HCT116 (cell line): ENCODE data around the gene CAB39L. TPM values are rescaled to one million over a fixed set of nuclear protein-coding genes. Genes with fewer than 3 reads are reported as not detected.

Experiments used
- ATAC-seq: fragments of 200-7000 bp; cut with Tn5 transposase; 2 replicates; pipeline ENCODE4 v1.9.1; 2020; ENCODE audit warnings: mild to moderate bottlenecking, moderate library complexity
- BruUV-seq: library from RNA; stranded (reverse); fragments of 400-500 nt; replicated peaks from 2 replicates; lab custom pipeline; 2021; lab: Mats Ljungman, UMichigan
- CTCF ChIA-PET: fragments of 300-600 bp; sonication (Branson Sonifier 250); formaldehyde crosslinking; loops from one replicate; lab custom pipeline; 2021; ENCODE audit warnings: antibody characterized with exemption; lab: Charles Lee
- POLR2A ChIA-PET: fragments of 300-600, 350-600 bp; sonication (Branson Sonifier 250); formaldehyde crosslinking; loops from one replicate; lab custom pipeline; 2021; ENCODE audit warnings: antibody characterized with exemption; lab: Charles Lee
- RAD21 ChIA-PET, 2 experiments: fragments of 300-600 bp; sonication (Branson Sonifier 250); formaldehyde crosslinking; loops; one replicate each; lab custom pipeline; 2023; ENCODE audit warnings: low total read pairs in 2 of 2; ENCODE audit not compliant: uncharacterized antibody in 2 of 2, unreplicated experiment in 2 of 2, low non-redundant PET in 1 of 2; lab: Charles Lee
- DNase-seq: peaks from one replicate; pipeline ENCODE4 v3.0.0-alpha.2; 2010; ENCODE audit warnings: low read depth, low spot score
- H2AFZ ChIP-seq: fragments of 200-600 bp; shearing (Covaris generic), sonication (generic); 2 replicates; pipeline ENCODE4 v1.6.1; 2017; ENCODE audit warnings: low read depth, mixed run types, mixed read lengths, antibody characterized with exemption, low read length; ENCODE audit not compliant: poor library complexity, severe bottlenecking
- H3K27ac ChIP-seq: 2 replicates; pipeline ENCODE4 v1.5.1; 2012; ENCODE audit warnings: low read depth, low read length
- H3K27me3 ChIP-seq: fragments of 200-600 bp; sonication (generic); 2 replicates; pipeline ENCODE4 v1.6.1; 2016; ENCODE audit warnings: mixed run types, low read length, mixed read lengths; ENCODE audit not compliant: insufficient read depth
- H3K36me3 ChIP-seq, 2 experiments: fragments of 200-500 bp in 1 of 2; fragments of 200-600 bp in 1 of 2; sonication (Bioruptor generic) in 1 of 2; sonication (generic) in 1 of 2; 2 replicates each; pipeline versions ENCODE4 v1.5.1 to v1.6.1; 2014 to 2016; ENCODE audit warnings: low read length in 2 of 2, inconsistent platforms in 1 of 2, mixed read lengths in 1 of 2, mixed run types in 1 of 2; ENCODE audit not compliant: insufficient read depth in 2 of 2, control insufficient read depth in 1 of 2
- H3K4me1 ChIP-seq, 2 experiments: fragments of 200-600 bp in 1 of 2; sonication (generic) in 1 of 2; 2 replicates each; pipeline versions ENCODE4 v1.5.1 to v1.6.1; 2012 to 2017; ENCODE audit warnings: low read length in 2 of 2, inconsistent platforms in 1 of 2, mild to moderate bottlenecking in 1 of 2, mixed read lengths in 1 of 2, mixed run types in 1 of 2, moderate library complexity in 1 of 2; ENCODE audit not compliant: insufficient read depth in 2 of 2, control insufficient read depth in 1 of 2
- H3K4me2 ChIP-seq: fragments of 200-600 bp; sonication (generic); 2 replicates; pipeline ENCODE4 v1.6.1; 2017; ENCODE audit warnings: mixed run types, low read length, mixed read lengths
- H3K4me3 ChIP-seq, 2 experiments: fragments of 200-600 bp in 1 of 2; sonication (generic) in 1 of 2; replicated peaks in 1 of 2; 2 replicates each; pipeline ENCODE4 v1.5.1; 2011 to 2016; ENCODE audit warnings: low read length in 2 of 2, control low read depth in 1 of 2, low read depth in 1 of 2, mild to moderate bottlenecking in 1 of 2, mixed read lengths in 1 of 2, mixed run types in 1 of 2
- H3K79me2 ChIP-seq: fragments of 200-600 bp; sonication (generic); 2 replicates; pipeline ENCODE4 v1.6.1; 2017; ENCODE audit warnings: mild to moderate bottlenecking, mixed run types, low read length, moderate library complexity, mixed read lengths; ENCODE audit not compliant: insufficient read depth
- H3K9ac ChIP-seq: fragments of 200-600 bp; sonication (generic); 2 replicates; pipeline ENCODE4 v1.6.1; 2016; ENCODE audit warnings: low read length, mixed read lengths
- H3K9me2 ChIP-seq: fragments of 200-600 bp; sonication (generic), shearing (Covaris generic); 2 replicates; pipeline ENCODE4 v1.6.1; 2017; ENCODE audit warnings: mixed run types, mild to moderate bottlenecking, moderate library complexity; ENCODE audit not compliant: insufficient read depth
- H3K9me3 ChIP-seq, 2 experiments: fragments of 200-500 bp in 1 of 2; fragments of 200-600 bp in 1 of 2; sonication (Bioruptor generic) in 1 of 2; sonication (generic) in 1 of 2; 2 replicates each; pipeline ENCODE4 v1.6.1; 2014 to 2017; ENCODE audit warnings: low read length in 2 of 2, mixed read lengths in 2 of 2, inconsistent platforms in 1 of 2, low read depth in 1 of 2, mild to moderate bottlenecking in 1 of 2, mixed run types in 1 of 2, moderate library complexity in 1 of 2; ENCODE audit not compliant: control insufficient read depth in 1 of 2, insufficient read depth in 1 of 2
- H4K20me1 ChIP-seq: fragments of 200-600 bp; sonication (generic), shearing (Covaris generic); 2 replicates; pipeline ENCODE4 v1.6.1; 2017; ENCODE audit warnings: mixed run types, mild to moderate bottlenecking, moderate library complexity; ENCODE audit not compliant: insufficient read depth
- ATF3 ChIP-seq: IDR thresholded peaks from 2 replicates; pipeline ENCODE4 v1.6.1; 2012
- CBX3 ChIP-seq: IDR thresholded peaks from 2 replicates; pipeline ENCODE4 v1.6.1; 2012; ENCODE audit warnings: low read depth
- CTCF ChIP-seq, 3 experiments: fragments of 200-600 bp in 1 of 3; sonication (generic) in 1 of 3; IDR thresholded peaks in 2 of 3; conservative IDR thresholded peaks in 1 of 3; 2 replicates each; pipeline ENCODE4 v1.5.1; 2012 to 2017; ENCODE audit warnings: low read depth in 2 of 3, low read length in 2 of 3, antibody characterized with exemption in 1 of 3, borderline replicate concordance in 1 of 3, control low read depth in 1 of 3, mild to moderate bottlenecking in 1 of 3, mixed read lengths in 1 of 3, mixed run types in 1 of 3, moderate library complexity in 1 of 3; ENCODE audit not compliant: insufficient read depth in 1 of 3
- EGR1 ChIP-seq: IDR thresholded peaks from 2 replicates; pipeline ENCODE4 v1.6.1; 2012; ENCODE audit warnings: low read depth
- EZH2phosphoT487 ChIP-seq: fragments of 200-600 bp; IDR thresholded peaks from 2 replicates; pipeline ENCODE4 v1.6.1; 2018; ENCODE audit warnings: antibody characterized with exemption, borderline replicate concordance
- JUND ChIP-seq: IDR thresholded peaks from 2 replicates; pipeline ENCODE4 v1.6.1; 2012
- POLR2A ChIP-seq: IDR thresholded peaks from 2 replicates; pipeline ENCODE4 v1.7.0; 2011; ENCODE audit warnings: borderline replicate concordance; ENCODE audit not compliant: insufficient read depth, insufficient read length; ENCODE audit errors: extremely low read depth
- RAD21 ChIP-seq: IDR thresholded peaks from 2 replicates; pipeline ENCODE4 v1.6.1; 2012; ENCODE audit warnings: low read depth, mild to moderate bottlenecking
- REST ChIP-seq: IDR thresholded peaks from 2 replicates; pipeline ENCODE4 v1.6.1; 2012; ENCODE audit warnings: low read depth
- SIN3A ChIP-seq: IDR thresholded peaks from 2 replicates; pipeline ENCODE4 v1.6.1; 2012; ENCODE audit warnings: low read depth
- SP1 ChIP-seq: IDR thresholded peaks from 2 replicates; pipeline ENCODE4 v1.6.1; 2012; ENCODE audit warnings: low read depth
- TCF7L2 ChIP-seq: IDR thresholded peaks from 2 replicates; pipeline ENCODE4 v1.7.0; 2011; ENCODE audit warnings: borderline replicate concordance, inconsistent platforms; ENCODE audit not compliant: insufficient read depth, insufficient read length; ENCODE audit errors: extremely low read depth
- YY1 ChIP-seq: IDR thresholded peaks from 2 replicates; pipeline ENCODE4 v1.6.1; 2011; ENCODE audit warnings: low read length, low read depth, moderate library complexity, mild to moderate bottlenecking; ENCODE audit not compliant: insufficient replicate concordance; ENCODE audit errors: extremely low read depth
- intact Hi-C: fragments of 100-400 bp; cut with micrococcal nuclease; formaldehyde crosslinking; loops from 2 replicates; pipeline ENCODE4 v1.10.0; 2022
- total RNA-seq: library from RNA; stranded (reverse); gene quantifications from one replicate; pipeline ENCODE4 v1.2.1, GENCODE V29; 2021; ENCODE audit not compliant: unreplicated experiment

CAB39L gene
- total RNA-seq, 1 experiment from 2014 or later, result 6.1 TPM

GRCh38 chr13:49452725-49453457, 9.0 kb upstream of the CAB39L start:
- Histone ChIP-seq H3K9me2 (no peaks in the 10 kb centered on the region), H3K9me3 (no peaks in the 10 kb centered on the region), H3K27ac (no peak overlapping the region), H3K4me3 (no peak overlapping the region), H3K27me3 (no peaks in the 10 kb centered on the region), H3K4me2 (no peak overlapping the region), H4K20me1 (no peaks in the 10 kb centered on the region), H3K4me1 (no peaks in the 10 kb centered on the region), H3K36me3 (no peaks in the 10 kb centered on the region), H3K79me2 (peaks cover 1% of the 10 kb centered on the region; the same call in 1 of the 2 replicates), H3K9ac (no peak overlapping the region), H2AFZ (no peak overlapping the region)
- DNase-seq (no peak), ATAC-seq (no peak)
- ChIA-PET CTCF (no interaction called here), RAD21 (no interaction called here), POLR2A (interaction anchor here (1.3 kb wide), 1 partner anchor 8 kb away, joined by 4 read pairs; the partner anchor contains the start of genes CAB39L and SETDB2)
- intact Hi-C loops, result no loop called here
- no peak for TF ChIP-seq SP1
- no peak for TF ChIP-seq EZH2phosphoT487
- TF ChIP-seq REST, result no peak
- TF ChIP-seq YY1, result no peak
- no peak for TF ChIP-seq POLR2A
- TF ChIP-seq CBX3, result no peak
- TF ChIP-seq ATF3, result no peak
- no peak for TF ChIP-seq EGR1
- TF ChIP-seq CTCF (IDR thresholded peaks at IDR 0.05 in 2 of 3, conservative IDR thresholded peaks at IDR 0.05 in 1 of 3; ENCODE audit: borderline replicate concordance in 1 of 3, insufficient read depth in 1 of 3, low read depth in 2 of 3, low read length in 2 of 3), result no peak
- TF ChIP-seq JUND, result no peak
- TF ChIP-seq SIN3A, result no peak
- TF ChIP-seq TCF7L2, result no peak
- TF ChIP-seq RAD21, result no peak
- BruUV-seq, result no TSS peak
